Pulmonary artery endothelial cell (primary cell): ENCODE results near the gene PABPC1L. TPM values are rescaled to one million over a fixed set of nuclear protein-coding genes. Genes with fewer than 3 reads are reported as not detected.

Source experiments
- DNase-seq: peaks from one replicate; pipeline ENCODE4 v3.0.0-alpha.2; 2011; ENCODE audit warnings: low read depth, low spot score
- total RNA-seq: library from RNA; depleted of rRNA; stranded (reverse); fragments of >200 nt; gene quantifications from 2 replicates; pipeline ENCODE4 v1.2.3, GENCODE V29; 2014

The PABPC1L gene
- total RNA-seq, 1 donor from 2014 or later, result 1.6 TPM

- peak; percentile 66 for DNase-seq
Observed at GRCh38 chr20:44966030-44966961, 56.4 kb downstream of the PABPC1L start, which contains the start of gene STK4. STK4 (plus strand) TSS chr20:44966512; CDS start chr20:44966569, 57 bp downstream.

GRCh38 chr20:44967207-44967807 is 57.4 kb downstream of the PABPC1L start:
- no peak for DNase-seq

- DNase-seq, result no peak
Observed at GRCh38 chr20:44969300-44969894, 59.5 kb downstream of the PABPC1L start.

- no peak for DNase-seq
Observed at GRCh38 chr20:44970243-44970757, 60.4 kb downstream of the PABPC1L start.

- DNase-seq, result no peak
Observed at GRCh38 chr20:44973053-44973452, 63.2 kb downstream of the PABPC1L start.

GRCh38 chr20:44976698-44977097 is 66.8 kb downstream of the PABPC1L start:
- no peak for DNase-seq

GRCh38 chr20:44979090-44979621 is 69.3 kb downstream of the PABPC1L start:
- DNase-seq, result no peak

GRCh38 chr20:44981736-44982406 is 72.0 kb downstream of the PABPC1L start:
- no peak for DNase-seq

- no peak for DNase-seq
Observed at GRCh38 chr20:44983093-44983674, 73.3 kb downstream of the PABPC1L start.

- no peak for DNase-seq
Observed at GRCh38 chr20:44988631-44989171, 78.8 kb downstream of the PABPC1L start.

Other genes starting within 250 kb of the PABPC1L start
- not detected in 2 replicates for gene CCN5, start 194.7 kb upstream of the PABPC1L start, total RNA-seq
- not detected in 2 replicates for gene KCNK15, start 164.2 kb upstream of the PABPC1L start, total RNA-seq
- gene RIMS4, start 99.5 kb upstream of the PABPC1L start, total RNA-seq, result not detected in 2 replicates
- 129 and 135 TPM in 2 replicates for gene YWHAB, start 24.4 kb upstream of the PABPC1L start, total RNA-seq
- gene TOMM34, start 50.3 kb downstream of the PABPC1L start, total RNA-seq, result 38.0 and 39.2 TPM in 2 replicates
- gene STK4, start 56.5 kb downstream of the PABPC1L start, total RNA-seq, result 23.4 and 30.1 TPM in 2 replicates
- gene KCNS1, start 191.1 kb downstream of the PABPC1L start, total RNA-seq, result 0.20 and 0.21 TPM in 2 replicates
- gene WFDC5, start 205.1 kb downstream of the PABPC1L start, total RNA-seq, result not detected in 2 replicates
- not detected in 2 replicates for gene WFDC12, start 214.4 kb downstream of the PABPC1L start, total RNA-seq